ENCODE data around the gene ADAM11.
"Not testable (repeated sequence)": the region's sequence is repeated elsewhere in the genome, so short reads cannot be mapped to it uniquely, and the experiment has no call there.

Gene ADAM11, protein sequence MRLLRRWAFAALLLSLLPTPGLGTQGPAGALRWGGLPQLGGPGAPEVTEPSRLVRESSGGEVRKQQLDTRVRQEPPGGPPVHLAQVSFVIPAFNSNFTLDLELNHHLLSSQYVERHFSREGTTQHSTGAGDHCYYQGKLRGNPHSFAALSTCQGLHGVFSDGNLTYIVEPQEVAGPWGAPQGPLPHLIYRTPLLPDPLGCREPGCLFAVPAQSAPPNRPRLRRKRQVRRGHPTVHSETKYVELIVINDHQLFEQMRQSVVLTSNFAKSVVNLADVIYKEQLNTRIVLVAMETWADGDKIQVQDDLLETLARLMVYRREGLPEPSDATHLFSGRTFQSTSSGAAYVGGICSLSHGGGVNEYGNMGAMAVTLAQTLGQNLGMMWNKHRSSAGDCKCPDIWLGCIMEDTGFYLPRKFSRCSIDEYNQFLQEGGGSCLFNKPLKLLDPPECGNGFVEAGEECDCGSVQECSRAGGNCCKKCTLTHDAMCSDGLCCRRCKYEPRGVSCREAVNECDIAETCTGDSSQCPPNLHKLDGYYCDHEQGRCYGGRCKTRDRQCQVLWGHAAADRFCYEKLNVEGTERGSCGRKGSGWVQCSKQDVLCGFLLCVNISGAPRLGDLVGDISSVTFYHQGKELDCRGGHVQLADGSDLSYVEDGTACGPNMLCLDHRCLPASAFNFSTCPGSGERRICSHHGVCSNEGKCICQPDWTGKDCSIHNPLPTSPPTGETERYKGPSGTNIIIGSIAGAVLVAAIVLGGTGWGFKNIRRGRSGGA

DNA sequence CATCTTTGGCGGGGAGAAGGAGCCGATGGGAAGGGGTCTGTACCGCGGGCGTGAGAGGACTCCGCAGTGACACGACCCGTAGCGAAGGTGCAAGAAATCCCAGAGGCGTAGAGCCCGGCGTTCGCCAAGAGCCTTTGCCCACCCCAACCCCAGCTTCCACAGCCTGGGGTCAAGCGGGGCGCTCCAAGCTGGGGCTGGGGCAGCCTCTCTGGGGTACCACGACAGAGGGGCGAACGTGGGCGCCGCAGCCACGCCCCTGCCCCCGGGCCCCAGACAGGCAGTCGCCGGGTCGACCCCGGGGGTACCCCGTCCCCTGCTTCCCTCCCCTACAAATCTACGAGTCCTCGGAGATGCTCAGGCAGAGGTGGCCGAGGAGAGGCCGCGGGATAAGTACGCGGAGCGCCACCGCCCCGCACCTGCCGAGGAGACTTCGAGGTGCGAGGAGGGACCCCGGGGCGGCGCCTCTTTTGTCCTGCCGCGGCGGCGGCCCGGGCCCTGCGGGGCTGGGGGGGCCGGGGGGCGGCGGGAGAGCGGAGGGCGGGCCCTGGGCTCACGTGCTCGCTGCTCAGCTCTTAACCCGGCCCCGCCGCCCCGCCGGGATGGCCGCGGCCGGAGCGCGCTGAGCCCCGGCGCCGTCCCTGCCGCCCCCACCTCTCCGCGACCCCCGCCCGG, at the start of gene ADAM11:
TSS of gene ADAM11 (plus strand) at position 575 of the 672 bp plus-strand sequence. CDS start 212 bp downstream, outside the sequence.
- DNase-seq: no peak

DNA sequence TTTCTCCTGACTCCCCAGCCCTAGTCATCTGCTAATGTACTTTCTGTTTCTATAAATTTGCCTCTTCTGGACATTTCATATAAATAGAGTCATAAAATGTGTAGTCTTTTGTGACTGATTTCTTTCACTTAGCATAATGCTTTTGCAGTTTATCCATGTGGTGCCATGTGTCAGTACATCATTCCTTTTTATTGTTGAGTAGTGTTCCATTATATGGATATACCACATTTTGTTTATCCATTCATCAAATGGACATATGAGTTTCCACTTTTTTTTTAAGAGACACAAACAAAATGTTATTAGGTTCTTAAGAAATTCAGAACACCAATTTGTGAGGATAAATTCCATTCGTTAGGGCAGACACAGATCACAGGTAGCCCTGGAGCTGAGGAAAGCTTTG, 39.3 kb upstream of the ADAM11 start:
- no peak for DNase-seq

DNA sequence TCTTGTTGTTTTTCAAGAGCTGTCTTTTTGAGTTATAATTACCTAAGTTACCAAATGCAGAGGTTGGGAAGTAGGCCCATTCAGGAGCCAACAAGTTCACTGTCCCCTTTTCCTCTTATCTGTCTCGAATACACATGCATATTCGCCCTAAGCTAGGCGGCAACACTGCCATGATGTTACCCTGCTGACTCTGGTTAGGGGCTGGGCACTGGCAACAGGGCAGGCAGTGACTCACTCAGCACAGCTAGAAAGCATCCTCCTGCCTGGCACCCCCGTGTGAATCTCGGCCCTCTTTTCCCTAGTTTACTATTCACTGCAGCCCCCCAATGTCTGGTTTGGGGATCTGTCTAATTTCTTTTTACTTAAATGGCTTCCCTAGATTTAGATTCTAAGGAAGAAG, 36.5 kb upstream of the ADAM11 start:
- no peak for DNase-seq

DNA sequence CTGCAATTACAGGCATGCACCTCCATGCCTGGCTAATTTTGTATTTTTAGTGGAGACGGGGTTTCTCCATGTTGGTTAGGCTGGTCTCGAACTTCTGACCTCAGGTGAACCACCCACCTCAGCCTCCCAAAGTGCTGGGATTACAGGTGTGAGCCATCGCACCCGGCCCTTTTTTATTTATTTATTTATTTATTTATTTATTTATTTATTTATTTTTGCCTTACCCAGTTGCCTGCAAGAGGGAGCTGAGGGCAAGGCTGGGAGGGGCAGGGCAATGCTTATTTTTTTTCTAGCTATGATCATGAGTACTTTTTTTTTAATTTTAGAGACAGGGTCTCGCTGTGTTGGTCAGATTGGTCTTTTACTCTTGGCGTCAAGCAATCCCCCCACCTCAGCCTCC, 32.7 kb upstream of the ADAM11 start:
- not testable (repeated sequence) for DNase-seq

DNA sequence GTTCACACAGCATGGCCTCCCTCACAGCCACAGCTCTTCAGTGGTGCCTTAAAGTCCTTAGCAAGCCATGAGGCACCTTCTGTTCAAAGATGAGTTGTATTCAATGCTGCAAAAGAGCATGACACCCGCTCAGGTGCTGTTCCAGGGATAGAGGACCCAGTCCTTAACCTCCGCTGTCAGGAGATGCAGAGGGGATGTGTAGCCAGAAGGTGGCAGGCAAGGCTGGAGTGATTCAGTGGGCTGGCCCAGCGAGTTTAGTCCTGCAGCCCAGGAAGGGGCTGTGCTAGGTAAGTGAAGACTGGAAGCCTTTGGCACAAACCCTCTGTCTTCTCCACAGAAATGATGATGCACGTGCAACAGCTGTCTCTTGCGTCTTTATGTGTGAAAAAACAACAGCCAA, 25.0 kb upstream of the ADAM11 start:
- DNase-seq: no peak

DNA sequence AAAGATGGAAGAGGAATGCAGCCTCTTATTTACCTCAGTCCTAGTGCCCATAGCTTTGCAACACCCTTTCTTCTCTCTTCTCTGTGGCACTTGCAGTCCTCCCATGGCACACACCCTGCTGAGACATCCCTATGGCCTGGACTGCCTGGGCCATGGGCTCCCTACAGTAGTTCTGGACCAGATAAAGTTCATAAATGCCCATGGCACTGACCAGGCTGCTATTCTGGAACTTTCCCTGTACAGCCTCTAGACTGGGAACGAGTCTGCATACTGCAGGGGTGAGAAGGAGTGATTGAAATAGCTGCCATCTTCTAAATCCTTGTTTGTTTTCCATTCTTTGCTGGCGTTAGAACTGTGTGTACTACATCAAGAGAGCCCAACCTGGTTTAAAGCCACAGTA, 24.5 kb upstream of the ADAM11 start:
- DNase-seq: no peak

DNA sequence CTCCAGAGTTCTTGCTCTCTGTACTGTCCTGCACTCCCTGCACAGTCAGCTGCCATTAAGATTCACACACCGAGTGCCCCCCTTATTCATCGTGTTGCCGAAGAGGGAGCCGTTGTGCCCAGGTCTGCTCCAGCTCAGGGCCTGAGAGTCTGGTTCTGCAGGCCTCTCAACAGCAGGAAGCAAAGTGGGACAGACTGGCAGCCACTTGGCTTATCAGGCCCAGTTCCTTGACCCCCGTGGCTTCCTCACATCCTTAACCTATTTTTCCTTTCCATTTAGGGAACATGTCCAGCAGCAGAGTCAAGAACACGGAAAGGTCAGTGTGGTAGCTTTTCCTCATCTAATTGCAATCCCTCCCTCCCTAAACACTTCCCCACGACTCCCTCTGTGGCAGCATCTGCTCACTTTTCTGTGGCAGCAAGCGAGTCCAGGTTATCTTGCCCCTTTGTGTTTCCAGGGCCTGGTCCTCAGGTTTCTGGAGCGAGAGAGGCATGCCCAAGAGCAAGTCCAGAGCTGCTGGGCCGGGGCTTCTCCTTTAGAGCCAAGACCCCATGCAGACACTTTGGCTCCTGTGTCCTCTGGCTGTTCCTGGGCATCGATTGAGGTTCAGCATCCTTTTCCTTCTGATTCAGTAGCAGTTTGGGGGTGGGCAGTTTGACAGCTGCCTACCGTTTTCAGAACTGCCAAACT, 22.1 kb upstream of the ADAM11 start:
- no peak for DNase-seq

DNA sequence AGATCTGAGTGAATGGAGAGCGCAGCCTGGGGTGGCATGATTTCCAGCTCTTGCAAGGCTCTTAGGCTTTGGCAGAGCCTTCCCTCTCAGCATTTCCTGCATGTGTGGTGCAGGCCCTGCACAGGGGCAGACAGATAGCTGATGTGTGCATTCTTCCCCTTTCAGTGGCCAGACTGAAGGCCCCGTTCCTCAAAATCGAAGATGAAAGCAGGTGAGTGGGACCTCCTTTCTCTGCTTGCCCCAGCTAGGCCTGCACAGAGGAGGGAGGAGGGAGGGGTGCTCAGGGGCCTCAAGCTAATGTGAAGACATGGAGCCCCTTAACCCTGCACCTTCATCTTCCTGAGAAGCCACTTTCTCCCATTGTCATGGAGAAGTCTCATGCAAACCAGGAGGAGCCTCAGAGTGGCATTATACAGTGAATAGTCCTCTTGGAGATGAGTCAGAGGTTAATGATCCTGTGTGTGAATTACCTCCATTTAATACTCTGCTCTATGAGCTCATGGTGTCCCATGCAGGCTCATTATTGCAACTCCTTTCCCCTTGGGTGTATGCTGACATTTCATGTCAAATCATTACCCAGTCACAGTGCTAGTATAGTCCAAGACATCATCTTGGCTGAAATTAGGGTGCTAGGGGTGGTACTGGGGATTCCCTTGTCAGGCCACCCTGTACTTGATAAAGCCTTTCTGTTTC, 20.4 kb upstream of the ADAM11 start:
- no peak for DNase-seq

DNA sequence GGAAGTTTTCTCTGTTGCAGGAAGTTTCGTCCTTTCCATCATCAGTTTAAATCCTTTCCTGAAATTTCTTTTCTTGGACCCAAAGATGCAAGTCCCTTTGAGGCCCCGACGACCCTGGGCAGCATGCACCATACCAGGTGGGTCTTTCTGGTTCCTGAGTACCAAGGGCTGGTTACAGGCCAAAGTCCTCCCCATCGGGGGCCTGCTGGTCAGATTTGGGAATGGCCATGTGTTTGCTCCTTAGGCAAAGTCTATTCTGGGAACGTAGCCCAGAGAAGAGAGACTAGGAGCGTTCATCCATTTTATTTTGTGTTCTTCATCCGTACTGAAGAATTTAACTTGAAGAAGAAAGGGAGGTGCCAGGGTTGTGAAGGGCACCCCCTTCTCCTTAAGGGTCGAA, 17.5 kb upstream of the ADAM11 start:
- no peak for DNase-seq

DNA sequence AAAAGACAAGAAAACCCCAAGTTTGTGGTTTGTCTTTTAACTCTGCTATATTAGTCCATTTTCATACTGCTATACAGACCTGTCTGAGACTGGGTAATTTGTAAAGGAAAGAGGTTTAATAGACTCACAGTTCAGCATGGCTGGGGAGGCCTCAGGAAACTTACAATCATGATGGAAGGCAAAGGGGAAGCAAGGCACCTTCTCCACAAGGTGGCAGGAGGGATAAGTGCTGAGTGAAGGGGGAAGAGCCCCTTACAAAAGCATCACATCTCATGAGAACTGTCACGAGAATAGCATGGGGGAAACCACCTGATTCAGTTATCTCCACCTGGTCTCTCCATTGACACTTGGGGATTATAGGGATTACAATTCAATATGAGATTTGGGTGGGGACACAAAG, 13.5 kb upstream of the ADAM11 start:
- DNase-seq: no peak

DNA sequence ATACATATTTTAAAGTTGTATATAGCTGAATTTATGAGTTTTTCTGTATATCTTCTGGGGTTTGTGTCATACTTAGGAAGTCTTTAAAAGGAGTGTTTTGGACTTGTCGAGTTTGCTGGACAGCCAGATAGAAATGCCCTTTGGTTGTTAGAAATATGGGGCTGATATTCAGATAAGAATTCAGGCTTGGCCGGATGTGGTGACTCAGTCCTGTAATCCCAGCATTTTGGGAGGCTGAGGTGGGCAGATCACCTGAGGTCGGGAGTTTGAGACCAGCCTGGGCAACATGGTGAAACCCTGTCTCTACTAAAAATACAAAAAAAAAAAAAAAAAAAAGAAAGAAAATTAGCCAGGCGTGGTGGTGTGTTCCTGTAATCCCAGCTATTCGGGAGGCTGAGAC, 13.1 kb upstream of the ADAM11 start:
- DNase-seq: not testable (repeated sequence)

DNA sequence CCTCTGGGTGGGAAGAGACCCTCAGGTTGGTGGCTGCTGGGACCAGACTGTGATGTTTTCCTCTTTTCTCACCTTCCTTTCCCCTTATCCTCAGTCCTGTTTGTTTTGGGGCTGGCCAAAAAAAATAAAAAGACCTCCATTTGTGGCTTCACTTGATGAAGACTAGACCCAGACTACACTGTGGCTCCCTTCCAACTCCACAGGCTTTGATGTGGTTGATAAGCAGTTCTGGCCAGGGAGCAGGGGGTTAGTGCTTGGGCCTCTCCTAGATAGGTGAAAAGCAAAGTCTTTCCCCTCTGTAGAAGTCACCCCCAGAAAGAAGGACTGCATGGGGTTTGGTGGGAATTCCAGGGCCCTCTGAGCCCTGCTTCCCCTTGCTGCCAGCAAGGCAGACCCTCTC, 11.2 kb upstream of the ADAM11 start:
- no peak for DNase-seq

DNA sequence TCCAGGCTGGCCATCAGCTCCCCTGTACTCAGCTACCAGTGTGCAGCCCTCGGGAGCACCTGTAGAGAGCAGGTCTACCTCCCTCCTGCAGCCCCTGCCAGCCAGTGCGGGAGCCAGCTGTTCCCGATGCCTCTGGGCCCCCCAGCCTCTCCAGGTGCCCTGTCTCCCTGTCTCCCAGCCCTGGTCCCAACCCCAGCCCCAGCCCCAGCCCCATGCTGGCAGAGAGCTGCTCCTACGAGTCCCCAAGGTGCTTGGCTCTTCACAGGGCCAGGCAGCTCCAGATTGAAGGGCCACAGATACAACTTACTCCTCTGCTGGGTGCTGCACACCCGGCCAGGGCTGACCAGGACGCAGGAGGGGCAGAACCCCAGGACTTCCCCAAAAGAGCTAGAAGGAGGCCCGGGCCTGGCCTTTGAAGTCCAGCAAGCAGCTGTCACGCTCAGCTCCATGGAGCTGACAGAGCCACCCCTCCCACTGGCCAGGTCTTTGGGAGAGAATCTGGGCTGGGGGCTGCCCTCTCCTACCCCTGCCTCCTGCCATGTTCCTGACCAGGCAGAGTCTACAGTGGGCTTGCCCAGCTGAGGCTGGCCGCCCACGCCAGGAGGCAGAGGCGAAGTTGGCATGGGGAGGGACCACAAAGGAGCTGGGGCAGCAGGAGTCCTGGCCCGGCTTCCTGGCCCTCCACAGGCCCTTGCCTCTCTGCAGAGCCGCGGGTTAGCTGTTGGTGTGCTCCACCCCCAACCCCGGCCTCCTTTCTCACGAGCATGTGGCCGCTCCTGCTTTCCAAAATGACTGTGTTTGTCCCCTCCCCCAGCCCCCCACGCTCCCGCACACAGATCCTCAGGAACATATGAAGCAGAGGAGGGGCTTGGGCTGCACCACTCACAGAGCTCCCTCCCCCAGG, 9.5 kb upstream of the ADAM11 start:
- DNase-seq: no peak

DNA sequence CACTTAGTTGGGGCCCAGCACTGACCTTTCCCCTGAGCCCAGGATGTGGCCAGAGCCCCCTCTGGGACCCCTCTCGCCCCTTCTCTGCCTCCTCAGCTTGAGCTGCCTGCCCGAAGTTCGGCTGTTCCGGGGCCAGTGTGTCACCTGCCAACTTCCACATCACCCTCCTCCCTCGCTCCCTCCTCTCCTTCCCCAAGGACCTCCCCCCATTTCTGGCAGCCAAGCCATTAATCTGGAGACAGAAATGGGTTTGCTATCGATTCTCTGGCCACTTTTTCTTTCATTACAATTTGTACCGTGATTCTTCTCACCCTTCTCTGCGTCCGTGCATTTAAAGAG, 8.8 kb upstream of the ADAM11 start:
- no peak for DNase-seq

DNA sequence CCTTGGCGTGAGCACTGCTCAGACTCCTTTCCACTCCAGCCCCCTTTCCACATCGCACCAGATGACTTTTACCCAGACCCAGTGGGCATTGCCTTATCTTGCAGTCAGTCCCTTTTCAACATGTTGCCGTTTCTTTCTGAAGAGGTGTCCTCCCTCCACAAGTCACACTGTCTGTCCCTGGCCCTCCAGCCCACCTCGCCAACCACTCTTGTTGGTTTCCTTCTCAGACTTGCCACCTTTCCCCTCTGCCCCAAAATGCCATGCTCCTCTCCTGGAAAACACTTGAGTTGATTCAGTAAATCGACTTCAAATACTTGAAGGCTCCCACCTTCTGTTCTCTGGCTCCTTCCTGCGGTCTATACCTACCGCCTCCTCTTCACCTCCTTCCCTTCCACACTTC, 7.5 kb upstream of the ADAM11 start:
- DNase-seq: no peak

DNA sequence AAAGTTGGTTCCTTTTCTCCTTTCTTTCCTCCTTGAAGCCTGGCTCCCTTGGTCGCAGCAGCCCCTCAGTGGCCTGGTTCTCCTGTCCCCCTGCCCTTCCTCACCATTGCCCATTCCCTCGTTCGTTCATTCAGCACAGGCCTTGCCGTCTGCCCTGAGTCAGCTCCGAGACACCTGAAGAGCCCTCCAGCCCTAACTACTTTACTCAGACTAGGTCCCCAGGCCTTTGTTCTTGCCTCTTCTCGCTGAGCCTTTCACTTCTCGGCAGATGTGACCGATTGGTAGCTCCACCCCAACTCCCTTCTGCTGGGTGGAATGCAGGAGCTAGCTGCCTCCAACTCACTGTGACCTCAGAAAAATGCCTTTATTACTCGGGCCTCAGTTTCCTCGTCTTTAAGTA, 7.0 kb upstream of the ADAM11 start:
- no peak for DNase-seq

DNA sequence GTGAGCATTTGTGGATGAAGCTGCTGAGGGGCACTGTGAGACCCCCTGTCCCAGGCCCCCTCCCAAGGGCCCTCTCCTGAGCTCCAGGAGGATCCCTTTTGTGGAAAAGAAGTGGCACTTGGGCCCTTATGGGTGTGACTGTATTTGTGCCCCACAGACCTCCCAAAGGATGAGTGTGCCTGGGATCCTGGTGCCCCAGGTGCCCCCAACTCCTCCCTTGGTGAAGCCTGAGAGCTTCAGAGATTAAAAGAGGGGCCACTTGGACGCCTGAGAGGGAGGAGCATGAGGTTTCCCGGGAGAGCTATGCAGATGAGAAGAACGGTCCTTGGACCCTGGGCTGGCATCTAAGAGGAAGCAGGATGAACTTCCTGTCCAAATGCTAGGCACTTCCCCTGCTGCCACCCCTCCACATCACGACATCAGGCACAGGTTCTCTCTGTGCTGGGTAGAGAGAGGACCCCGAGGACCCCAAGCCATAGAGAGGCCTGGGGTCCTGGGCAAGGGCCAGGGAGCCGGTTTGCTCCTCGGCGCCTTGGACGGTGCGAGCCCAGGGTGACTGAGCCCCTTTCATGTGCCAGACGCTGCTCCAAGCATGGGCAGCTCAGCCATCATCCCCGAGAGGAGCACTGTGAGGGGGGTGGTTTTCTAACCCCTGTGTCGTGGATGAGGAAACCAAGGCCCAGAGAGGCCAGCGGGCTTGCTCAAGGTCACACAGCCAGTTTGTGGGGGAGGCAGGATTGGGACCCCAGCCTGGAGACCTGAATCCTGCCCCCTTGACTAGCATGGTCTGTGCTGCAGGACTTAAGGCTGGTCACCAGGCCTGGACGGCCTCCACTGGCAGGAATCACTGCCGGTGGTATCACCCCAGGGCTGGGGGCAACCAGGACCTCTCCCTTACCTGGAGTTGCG, 5.6 kb upstream of the ADAM11 start:
- no peak for DNase-seq

DNA sequence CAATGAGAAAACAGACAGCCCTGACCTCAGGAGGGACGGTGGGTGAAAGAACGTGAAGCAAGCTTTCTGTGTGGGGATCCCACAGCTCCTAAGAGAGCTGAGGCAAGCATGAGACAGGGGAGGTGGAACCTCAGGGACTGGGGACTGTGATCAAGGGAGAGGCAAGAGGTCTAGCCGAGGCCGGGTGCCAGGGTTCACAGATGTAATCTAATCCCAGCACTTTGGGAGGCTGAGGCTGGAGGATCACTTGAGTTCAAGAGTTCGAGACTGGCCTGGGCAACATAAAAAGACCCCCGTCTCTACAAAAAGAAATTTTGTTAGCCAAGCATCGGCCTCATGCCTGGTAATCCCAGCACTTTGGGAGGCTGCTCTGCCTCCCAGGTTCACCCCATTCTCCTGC, 4.5 kb upstream of the ADAM11 start:
- no peak for DNase-seq

DNA sequence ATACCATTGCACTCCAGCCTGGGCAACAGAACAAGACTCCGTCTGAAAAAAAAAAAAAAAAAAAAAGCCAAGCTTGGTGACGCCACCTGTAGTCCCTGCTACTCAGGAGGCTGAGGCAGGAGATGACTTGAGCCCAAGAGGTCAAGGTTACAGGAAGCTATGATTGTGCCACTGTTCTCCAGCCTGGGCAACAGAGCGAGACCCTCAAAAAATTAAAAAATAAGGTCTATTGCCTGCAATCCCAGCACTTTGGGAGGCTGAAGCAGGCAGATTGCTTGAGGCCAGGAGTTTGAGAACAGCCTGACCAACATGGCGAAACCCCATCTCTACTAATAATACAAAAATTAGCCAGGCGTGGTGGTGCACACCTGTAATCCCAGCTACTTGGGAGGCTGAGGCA, 3.6 kb upstream of the ADAM11 start:
- DNase-seq: not testable (repeated sequence)

Measured in NCI-H526 treated with DMSO at 0.1 percent for 48 hours (cell line).